ENCODE measurements around the gene APOA1.

GRCh38 chr11:116791813-116792143 lies 45.6 kb downstream of the APOA1 start, which contains the start of gene APOA5:
- TF ChIP-seq CTCF (conservative IDR thresholded peaks at IDR 0.05) (no peak), EZH2 (IDR thresholded peaks at IDR 0.05; ENCODE audit: low read depth) (no peak)

All from PC-9 (cell line).